HG03064 (cell line): Measurements from ENCODE around the gene MBOAT1.
"Not testable (repeated sequence)": the region's sequence is repeated elsewhere in the genome, so short reads cannot be mapped to it uniquely, and the experiment has no call there.

Experiments used
- ATAC-seq: cut with Tn5 transposase; IDR thresholded peaks from one replicate; pipeline ENCODE4 v1.9.1; 2021; ENCODE audit warnings: low read depth; ENCODE audit not compliant: unreplicated experiment

The MBOAT1 gene

DNA sequence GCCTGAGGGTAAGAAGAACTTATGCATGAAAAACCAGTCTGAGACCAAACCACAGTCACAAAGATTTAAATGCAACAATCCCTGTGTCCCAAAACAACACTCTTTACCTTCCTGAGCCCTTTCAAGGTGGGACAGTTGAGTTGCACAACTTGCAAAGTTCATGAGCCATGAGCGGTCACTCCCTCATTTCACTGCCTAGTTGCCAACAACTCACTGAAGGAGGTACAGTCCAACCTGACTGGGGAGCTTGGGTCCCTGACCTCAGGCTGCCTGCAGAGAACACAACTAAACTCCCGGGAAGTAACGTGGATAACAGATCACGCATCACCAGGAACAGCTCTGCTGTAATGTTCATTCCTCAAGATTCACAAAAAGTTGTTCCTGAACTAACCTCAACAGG lies 69.4 kb downstream of the MBOAT1 start:
- ATAC-seq = no peak

DNA sequence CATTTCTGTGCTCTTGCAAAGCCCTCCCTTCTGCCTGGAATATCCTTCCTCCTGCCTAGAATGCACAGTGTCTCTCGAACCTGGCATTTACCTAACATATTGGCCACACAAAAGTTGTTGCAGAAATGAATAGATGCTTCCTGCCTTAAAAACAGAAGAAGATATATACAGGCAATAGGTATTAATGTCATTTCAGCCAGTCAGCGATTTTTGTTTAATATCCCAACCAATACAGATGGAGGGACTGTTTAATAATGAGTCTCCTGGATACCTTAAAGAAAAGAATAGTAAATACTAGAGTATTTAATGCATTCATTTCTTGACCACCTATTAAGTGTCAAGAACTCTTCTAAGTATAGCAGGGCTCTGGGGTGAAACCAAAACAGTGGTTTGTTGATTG lies 70.3 kb downstream of the MBOAT1 start:
- no peak for ATAC-seq

DNA sequence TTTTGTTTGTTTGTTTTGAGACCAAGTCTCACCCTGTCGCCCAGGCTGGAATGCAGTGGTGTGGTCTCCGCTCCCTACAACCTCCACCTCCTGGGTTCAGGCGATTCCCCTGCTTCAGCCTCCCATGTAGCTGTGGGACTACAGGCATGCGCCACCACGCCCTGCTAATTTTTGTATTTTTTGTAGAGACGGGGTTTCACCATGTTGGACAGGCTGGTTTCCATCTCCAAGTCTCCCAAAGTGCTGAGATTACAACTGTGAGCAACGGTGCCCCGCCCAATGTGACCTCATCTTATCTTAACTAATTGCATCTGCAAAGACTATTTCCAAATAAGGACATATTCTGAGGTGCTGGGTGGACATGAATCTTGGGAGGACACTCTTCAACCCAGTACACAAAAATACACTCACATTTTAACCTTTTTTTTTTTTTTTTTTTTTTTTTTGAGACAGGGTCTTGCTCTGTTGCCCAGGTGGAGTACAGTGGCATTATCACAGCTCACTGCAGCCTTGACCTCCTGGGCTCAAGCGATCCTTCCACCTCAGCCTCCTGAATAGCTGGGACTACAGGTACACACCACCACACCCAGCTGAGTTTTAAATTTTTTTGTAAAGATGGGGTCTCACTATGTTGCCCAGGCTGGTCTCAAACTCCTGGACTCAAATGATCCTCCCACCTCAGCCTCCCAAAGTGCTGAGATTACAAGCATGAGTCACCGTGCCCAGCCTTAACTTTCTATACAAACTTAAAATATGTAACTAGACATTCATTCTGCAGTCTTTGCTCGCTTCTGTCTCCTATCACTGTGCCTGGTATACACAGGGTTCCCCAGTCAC lies 72.9 kb downstream of the MBOAT1 start:
- ATAC-seq = not testable (repeated sequence)

DNA sequence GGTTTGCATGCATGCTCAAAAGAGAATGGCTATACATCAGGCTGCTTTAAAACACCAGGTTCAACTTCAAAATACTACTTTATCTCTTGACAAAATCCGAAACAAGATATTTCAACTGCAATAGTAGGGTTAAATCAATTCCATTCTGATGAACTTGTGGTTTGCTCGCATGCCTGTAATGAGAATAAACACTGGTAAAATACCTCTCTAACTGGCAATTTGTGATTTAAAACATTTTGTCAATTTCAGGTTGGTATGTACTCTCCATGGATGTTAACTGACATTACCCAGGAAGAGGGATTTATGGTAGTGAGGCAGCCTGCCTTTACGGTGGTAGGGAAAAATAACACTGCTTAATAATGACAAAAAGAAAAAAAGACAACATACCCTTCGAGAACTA lies 74.4 kb downstream of the MBOAT1 start:
- ATAC-seq = no peak

- ATAC-seq = no peak
These were observed 75.0 kb downstream of the MBOAT1 start for GRCh38 chr6:20137240-20137639.

GRCh38 chr6:20135677-20136268 lies 76.5 kb downstream of the MBOAT1 start:
- no peak for ATAC-seq

DNA sequence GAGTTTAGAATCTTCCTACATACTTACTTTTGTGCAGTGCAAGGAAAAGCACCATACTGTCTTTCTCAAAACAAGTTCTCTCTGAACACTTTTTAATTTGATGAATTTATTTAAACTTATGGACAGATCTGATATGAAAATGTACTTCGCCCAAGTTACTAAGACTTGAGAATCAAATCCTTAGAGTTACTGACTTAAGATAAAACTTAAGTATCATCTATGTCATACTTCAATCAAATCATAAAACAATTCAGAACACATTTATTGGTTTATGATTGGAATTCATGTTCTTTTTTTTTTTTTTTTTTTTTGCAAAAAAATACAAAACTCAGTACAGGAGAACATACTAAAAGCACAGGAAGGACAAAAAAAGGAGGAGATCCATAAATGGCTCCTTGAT lies 77.7 kb downstream of the MBOAT1 start:
- ATAC-seq = no peak

- ATAC-seq = no peak
These were observed 82.8 kb downstream of the MBOAT1 start for GRCh38 chr6:20129290-20130088.

DNA sequence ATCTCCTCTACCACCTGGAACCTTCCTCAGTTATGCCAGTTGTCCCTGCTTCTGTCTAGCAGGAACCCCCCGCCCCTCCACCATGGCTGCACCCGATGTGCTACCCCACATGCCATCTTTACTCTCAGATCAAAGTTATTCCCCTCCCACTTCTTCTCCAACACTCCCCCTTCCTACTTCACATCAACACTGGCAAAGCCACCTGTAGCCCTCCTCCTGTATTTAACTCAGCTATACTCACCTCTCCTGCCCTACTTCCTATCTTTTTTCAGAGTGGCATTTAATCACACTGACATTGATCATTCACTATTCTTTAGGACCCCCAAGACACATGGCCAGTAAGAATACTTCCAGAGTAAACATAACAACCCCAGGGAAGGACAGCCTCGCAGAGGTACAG lies 84.3 kb downstream of the MBOAT1 start:
- no peak for ATAC-seq

GRCh38 chr6:20126789-20127653 lies 85.2 kb downstream of the MBOAT1 start:
- peak; percentile 71 for ATAC-seq

DNA sequence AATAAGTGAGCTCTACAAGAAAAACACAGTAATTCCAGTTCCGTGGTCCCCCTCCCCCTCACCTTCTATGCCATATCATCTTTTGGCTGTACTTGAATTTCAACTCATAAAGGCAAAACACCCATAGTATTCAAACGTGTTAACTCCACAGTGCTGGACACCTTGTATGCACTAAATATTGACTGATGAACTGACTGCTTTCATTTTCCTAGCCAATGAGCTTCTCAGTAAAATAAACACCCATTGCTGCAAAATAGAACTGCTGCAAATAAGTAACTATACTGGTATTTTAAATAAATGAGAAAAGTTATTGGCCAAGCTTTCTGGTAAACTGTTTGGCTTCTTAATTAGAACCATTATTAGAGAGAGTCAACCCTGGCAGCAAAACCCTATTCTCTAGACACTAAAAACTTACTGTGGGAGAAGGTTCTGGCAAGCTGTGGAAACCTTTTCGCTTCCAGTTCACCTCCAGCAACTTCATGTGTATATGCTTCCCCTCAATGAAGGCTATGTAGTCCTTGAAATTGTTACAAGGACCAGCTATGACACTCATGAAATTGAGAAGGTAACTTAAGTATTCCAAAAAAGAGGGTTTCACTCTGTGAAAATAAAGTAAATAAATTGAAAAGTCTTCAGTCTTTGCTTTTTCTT lies 86.0 kb downstream of the MBOAT1 start:
- ATAC-seq = no peak

GRCh38 chr6:20124545-20124944 lies 87.7 kb downstream of the MBOAT1 start:
- no peak for ATAC-seq

DNA sequence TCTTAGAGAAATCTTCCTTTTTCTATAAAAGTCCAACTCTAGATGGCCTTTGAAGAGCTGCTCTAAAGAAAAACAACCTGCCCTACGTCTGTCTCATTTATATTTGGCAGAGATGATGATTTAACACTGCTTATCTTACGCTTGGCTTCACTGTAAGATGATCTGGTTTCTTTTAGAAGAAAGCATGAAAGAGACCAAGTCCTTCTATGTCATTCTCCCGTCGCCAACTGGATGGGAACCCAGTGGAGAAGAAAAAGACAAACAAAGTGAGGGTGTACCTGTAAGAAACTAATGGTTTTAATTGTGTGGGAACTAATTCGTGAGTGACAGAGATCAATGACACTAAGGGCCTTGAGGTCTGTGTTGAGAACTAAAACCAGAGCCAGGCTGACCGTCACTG lies 92.8 kb downstream of the MBOAT1 start:
- ATAC-seq = no peak

DNA sequence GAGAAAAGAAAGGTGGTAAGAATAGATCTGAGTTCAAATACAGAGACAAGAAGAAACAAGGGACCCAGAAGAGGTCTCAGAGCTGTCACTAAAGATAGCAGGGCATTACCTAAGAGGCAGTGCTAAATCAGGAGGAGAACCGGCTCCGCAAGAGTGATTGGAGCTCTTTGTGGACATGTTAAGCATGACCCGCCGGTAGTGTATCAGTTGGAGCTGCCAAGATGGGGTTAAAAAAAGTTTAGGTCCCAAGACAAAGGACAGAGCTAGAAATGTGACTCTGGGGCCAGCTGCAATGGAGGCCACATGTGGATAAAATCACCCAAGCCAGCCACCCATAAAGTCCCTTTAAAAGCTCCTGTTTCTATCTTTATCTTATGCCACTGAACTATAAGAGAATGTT lies 93.4 kb downstream of the MBOAT1 start:
- ATAC-seq = no peak

DNA sequence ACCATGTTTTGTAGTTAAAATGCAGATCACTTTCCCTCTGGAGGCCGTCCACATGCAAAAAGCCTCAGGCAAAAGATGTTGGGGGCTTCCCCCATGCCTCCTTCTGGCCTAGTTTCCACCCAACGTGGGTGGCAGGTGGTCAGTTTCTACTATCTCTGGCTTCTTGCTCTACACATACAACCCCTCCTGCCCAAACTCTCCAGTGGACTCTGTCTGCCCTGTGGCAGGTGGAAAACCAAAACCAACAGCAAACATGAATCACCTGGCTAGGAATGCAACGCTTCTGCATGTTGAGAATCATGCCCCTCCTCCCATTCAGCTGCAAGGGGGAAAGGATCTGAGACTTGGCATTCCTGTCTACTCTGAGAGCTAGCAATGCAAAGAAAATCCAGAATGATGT lies 94.8 kb downstream of the MBOAT1 start:
- ATAC-seq = no peak

DNA sequence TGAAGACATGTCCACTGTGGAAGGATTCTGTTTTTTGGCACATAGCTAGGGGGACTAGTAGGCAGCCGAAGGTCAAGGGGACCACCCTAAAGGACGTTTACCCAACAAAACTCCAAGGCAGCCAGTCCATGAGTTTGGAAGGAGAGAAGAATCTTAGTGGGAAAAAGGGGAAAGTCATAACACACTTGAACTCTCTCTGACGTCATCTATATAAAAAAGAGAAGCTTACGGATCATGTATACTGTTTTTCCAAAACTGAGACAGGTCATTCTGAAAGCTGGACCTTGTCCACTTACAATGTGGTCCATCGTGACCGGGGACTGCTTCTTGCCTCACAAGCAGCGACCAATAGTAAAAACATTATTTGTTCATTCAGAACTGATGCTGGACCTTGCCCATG lies 95.5 kb downstream of the MBOAT1 start:
- no peak for ATAC-seq

DNA sequence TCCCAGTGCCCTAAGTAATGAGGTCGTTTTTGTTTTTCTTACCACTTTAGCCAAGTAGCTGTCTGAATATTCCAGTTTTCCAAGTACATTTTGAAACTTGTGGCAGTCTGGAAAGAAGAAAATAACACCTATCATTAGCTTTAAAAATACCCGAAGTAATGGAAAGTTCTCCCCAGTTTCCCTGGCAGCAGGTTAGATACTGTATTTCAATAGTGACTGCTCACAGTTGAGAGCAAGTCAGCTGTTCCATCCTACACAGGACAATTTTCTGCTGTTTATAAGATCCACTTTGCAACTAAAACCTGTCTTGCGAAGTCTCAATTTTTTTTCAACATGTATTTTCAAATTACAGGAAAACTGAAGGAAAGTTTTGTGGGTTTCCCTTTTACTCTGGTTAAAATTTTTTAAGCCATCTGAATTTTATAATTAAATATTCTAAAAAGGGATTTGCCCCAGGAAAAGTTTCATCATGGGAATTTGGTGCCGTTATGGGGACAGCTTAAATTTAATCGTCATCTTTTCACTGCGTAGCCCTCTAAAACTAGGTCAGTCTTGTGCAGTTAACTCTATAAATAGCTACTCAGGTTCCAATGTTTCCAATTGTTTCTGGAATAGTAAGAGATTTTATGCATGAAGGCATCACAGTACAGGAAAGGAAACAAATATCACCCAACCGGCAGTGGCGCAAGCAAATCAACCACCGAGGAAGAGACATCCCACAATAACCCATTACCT lies 96.9 kb downstream of the MBOAT1 start:
- no peak for ATAC-seq

DNA sequence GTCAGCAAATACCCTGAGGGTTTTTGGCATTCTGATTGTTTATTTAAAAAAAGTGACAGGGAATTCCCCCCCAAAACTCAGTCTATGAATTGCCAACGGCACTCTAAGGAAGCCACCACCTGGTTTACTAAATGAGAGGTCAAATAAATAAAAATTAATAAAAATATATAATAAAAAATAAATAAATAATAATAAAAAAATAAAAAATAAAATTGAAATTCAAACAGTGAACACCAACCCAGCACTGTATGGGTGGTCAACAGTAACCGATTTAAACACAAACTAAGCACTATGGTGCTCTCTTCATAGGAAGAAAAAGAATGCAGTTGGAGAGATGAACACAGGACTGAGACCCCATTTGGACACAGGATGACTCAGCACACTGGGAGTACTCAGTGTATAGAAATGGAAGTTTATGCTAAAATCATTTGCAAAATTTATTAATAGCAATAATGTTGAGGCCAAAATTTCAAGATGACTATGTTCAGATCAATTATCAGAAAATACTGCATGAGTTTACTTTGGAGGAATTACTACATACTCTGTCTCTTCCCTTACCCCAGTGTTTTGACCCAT lies 98.5 kb downstream of the MBOAT1 start:
- no peak for ATAC-seq

GRCh38 chr6:20112841-20113240 lies 99.4 kb downstream of the MBOAT1 start:
- ATAC-seq = no peak
